ENCODE data around the gene AFP.

The AFP gene

GRCh38 chr4:73438582-73439215 lies 2.7 kb downstream of the AFP start:
- no peak for DNase-seq (ENCODE audit: low spot score)

- no peak for DNase-seq (ENCODE audit: low spot score)
These were observed 3.4 kb downstream of the AFP start for GRCh38 chr4:73439445-73439844.

GRCh38 chr4:73439991-73440390 lies 4.0 kb downstream of the AFP start:
- no peak for DNase-seq (ENCODE audit: low spot score)

GRCh38 chr4:73440653-73441052 lies 4.6 kb downstream of the AFP start:
- no peak for DNase-seq (ENCODE audit: low spot score)

- no peak for DNase-seq (ENCODE audit: low spot score)
These were observed 6.3 kb downstream of the AFP start for GRCh38 chr4:73442275-73442674.

GRCh38 chr4:73443224-73443623 lies 7.2 kb downstream of the AFP start:
- DNase-seq (ENCODE audit: low spot score), result no peak

GRCh38 chr4:73445383-73446335 lies 9.6 kb downstream of the AFP start:
- no peak for DNase-seq (ENCODE audit: low spot score)

- peak; percentile 20 for DNase-seq (ENCODE audit: low spot score)
These were observed 10.4 kb downstream of the AFP start for GRCh38 chr4:73446336-73446938.

- no peak for DNase-seq (ENCODE audit: low spot score)
These were observed 11.7 kb downstream of the AFP start for GRCh38 chr4:73447671-73448070.

GRCh38 chr4:73448448-73449203 lies 12.6 kb downstream of the AFP start:
- no peak for DNase-seq (ENCODE audit: low spot score)

- no peak for DNase-seq (ENCODE audit: low spot score)
These were observed 14.5 kb downstream of the AFP start for GRCh38 chr4:73450398-73451004.

- no peak for DNase-seq (ENCODE audit: low spot score)
These were observed 15.4 kb downstream of the AFP start for GRCh38 chr4:73451404-73451803.

- no peak for DNase-seq (ENCODE audit: low spot score)
These were observed 16.1 kb downstream of the AFP start for GRCh38 chr4:73451981-73452747.

- DNase-seq (ENCODE audit: low spot score), result no peak
These were observed 17.1 kb downstream of the AFP start for GRCh38 chr4:73452953-73453700.

GRCh38 chr4:73453701-73454005 lies 17.6 kb downstream of the AFP start:
- no peak for DNase-seq (ENCODE audit: low spot score)

GRCh38 chr4:73454920-73455319 lies 18.9 kb downstream of the AFP start:
- DNase-seq (ENCODE audit: low spot score), result no peak

- no peak for DNase-seq (ENCODE audit: low spot score)
These were observed 20.4 kb downstream of the AFP start for GRCh38 chr4:73456177-73457022.

GRCh38 chr4:73458184-73459047 lies 22.4 kb downstream of the AFP start:
- no peak for DNase-seq (ENCODE audit: low spot score)

- DNase-seq (ENCODE audit: low spot score), result no peak
These were observed 23.0 kb downstream of the AFP start for GRCh38 chr4:73459048-73459421.

Data from hematopoietic multipotent progenitor cell treated with erythropoietin and hydrocortisone succinate and interleukin-3 and kit ligand, for 17 days (in vitro differentiated cells).